Activated naive CD8-positive, alpha-beta T cell treated with anti-CD3 and anti-CD28 coated beads for 36 hours (primary cell): Measurements from ENCODE around the gene PPL. TPM values are rescaled to one million over a fixed set of nuclear protein-coding genes. Genes with fewer than 3 reads are reported as not detected.
"Not testable (repeated sequence)": the region's sequence is repeated elsewhere in the genome, so short reads cannot be mapped to it uniquely, and the experiment has no call there.

Source experiments
- DNase-seq: peaks from one replicate; pipeline ENCODE4 v3.0.0; 2021
- H3K27ac Mint-ChIP-seq: one replicate; pipeline ENCODE4 v1.8.0; 2022; ENCODE audit warnings: mild to moderate bottlenecking, moderate library complexity, mixed read lengths
- H3K27me3 Mint-ChIP-seq: one replicate; pipeline ENCODE4 v1.8.0; 2022; ENCODE audit warnings: mild to moderate bottlenecking, mixed read lengths
- H3K36me3 Mint-ChIP-seq: one replicate; pipeline ENCODE4 v1.8.0; 2021; ENCODE audit warnings: mild to moderate bottlenecking, mixed read lengths
- H3K4me1 Mint-ChIP-seq: one replicate; pipeline ENCODE4 v1.8.0; 2021; ENCODE audit warnings: mixed read lengths
- H3K4me3 Mint-ChIP-seq: one replicate; pipeline ENCODE4 v1.8.0; 2022; ENCODE audit warnings: mild to moderate bottlenecking, moderate library complexity, mixed read lengths
- H3K9me3 Mint-ChIP-seq: one replicate; pipeline ENCODE4 v1.8.0; 2022; ENCODE audit warnings: mixed read lengths
- total RNA-seq, 2 experiments: library from RNA; stranded (reverse); gene quantifications; one replicate each; pipeline ENCODE4 v1.2.3, GENCODE V29; 2021

The PPL gene
- total RNA-seq, 2 experiments from 2014 or later = not detected

- no peak overlapping the region for H3K4me3 Mint-ChIP-seq
Measured at GRCh38 chr16:4968879-4969483, 32.0 kb upstream of the PPL start.

GRCh38 chr16:4968278-4968677 is 31.3 kb upstream of the PPL start:
- H3K27ac Mint-ChIP-seq, H3K9me3 Mint-ChIP-seq, H3K4me1 Mint-ChIP-seq, H3K27me3 Mint-ChIP-seq, H3K36me3 Mint-ChIP-seq, H3K4me3 Mint-ChIP-seq, DNase-seq: not testable (repeated sequence)

More at GRCh38 chr16:4968879-4969483, 32.0 kb upstream of the PPL start:
- no peak overlapping the region for H3K27ac Mint-ChIP-seq
- H3K9me3 Mint-ChIP-seq = no peaks in the 10 kb centered on the region
- DNase-seq = no peak
- no peaks in the 10 kb centered on the region for H3K27me3 Mint-ChIP-seq
- no peaks in the 10 kb centered on the region for H3K36me3 Mint-ChIP-seq
- H3K4me1 Mint-ChIP-seq = no peaks in the 10 kb centered on the region

DNA sequence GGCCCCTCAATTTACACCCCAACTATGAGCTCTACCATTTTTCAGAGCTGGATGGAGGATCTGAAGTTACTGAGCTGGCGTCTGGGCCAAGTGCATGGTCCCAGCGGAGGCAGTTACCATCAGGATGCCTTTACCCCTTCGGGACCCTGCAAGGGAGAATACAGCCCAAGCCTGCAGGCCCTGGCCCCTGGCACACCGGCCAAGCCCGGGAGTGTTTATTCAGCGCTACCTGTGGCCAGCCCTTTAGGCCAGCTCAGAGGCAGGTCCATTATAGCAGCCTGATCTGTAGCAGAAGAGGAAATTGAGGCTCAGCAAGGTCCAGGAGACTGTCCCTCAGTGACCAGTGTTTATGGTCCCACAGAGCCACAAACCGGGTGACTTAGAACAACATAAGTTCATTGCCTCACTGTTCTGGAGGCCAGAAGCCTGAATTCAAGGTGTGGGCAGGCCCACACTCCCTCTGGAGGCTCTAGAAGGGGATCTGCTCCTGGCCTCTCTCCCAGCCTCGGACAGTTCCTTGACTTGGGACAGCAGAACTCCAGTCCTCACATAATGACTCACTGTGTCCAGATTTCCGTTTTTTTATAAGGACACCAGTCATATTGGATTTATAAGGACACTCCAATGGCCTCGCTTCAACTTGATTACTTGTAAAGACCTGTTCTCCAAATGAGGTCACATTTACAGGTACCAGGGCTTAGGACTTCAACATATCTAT is 29.9 kb upstream of the PPL start:
- H3K27me3 Mint-ChIP-seq = peaks cover 4% of the 10 kb centered on the region
- H3K4me3 Mint-ChIP-seq = no peak overlapping the region
- H3K9me3 Mint-ChIP-seq = no peaks in the 10 kb centered on the region
- no peaks in the 10 kb centered on the region for H3K36me3 Mint-ChIP-seq
- no peak overlapping the region for H3K27ac Mint-ChIP-seq
- DNase-seq = no peak
- H3K4me1 Mint-ChIP-seq = no peaks in the 10 kb centered on the region

GRCh38 chr16:4963527-4963926 is 26.6 kb upstream of the PPL start:
- H3K36me3 Mint-ChIP-seq, DNase-seq, H3K4me1 Mint-ChIP-seq, H3K27ac Mint-ChIP-seq, H3K4me3 Mint-ChIP-seq, H3K9me3 Mint-ChIP-seq: not testable (repeated sequence)
- peaks cover 33% of the 10 kb centered on the region for H3K27me3 Mint-ChIP-seq

GRCh38 chr16:4962716-4963115 is 25.8 kb upstream of the PPL start:
- Mint-ChIP-seq H3K27ac (no peak overlapping the region), H3K9me3 (no peaks in the 10 kb centered on the region), H3K36me3 (no peaks in the 10 kb centered on the region), H3K4me3 (no peak overlapping the region), H3K27me3 (peaks cover 38% of the 10 kb centered on the region), H3K4me1 (peaks cover 6% of the 10 kb centered on the region)
- DNase-seq = no peak

- Mint-ChIP-seq H3K27ac (no peak overlapping the region), H3K36me3 (no peaks in the 10 kb centered on the region), H3K4me1 (peaks cover 15% of the 10 kb centered on the region), H3K27me3 (peaks cover 54% of the 10 kb centered on the region), H3K9me3 (no peaks in the 10 kb centered on the region), H3K4me3 (no peak overlapping the region)
- no peak for DNase-seq
Measured at GRCh38 chr16:4960579-4960978, 23.6 kb upstream of the PPL start.

DNA sequence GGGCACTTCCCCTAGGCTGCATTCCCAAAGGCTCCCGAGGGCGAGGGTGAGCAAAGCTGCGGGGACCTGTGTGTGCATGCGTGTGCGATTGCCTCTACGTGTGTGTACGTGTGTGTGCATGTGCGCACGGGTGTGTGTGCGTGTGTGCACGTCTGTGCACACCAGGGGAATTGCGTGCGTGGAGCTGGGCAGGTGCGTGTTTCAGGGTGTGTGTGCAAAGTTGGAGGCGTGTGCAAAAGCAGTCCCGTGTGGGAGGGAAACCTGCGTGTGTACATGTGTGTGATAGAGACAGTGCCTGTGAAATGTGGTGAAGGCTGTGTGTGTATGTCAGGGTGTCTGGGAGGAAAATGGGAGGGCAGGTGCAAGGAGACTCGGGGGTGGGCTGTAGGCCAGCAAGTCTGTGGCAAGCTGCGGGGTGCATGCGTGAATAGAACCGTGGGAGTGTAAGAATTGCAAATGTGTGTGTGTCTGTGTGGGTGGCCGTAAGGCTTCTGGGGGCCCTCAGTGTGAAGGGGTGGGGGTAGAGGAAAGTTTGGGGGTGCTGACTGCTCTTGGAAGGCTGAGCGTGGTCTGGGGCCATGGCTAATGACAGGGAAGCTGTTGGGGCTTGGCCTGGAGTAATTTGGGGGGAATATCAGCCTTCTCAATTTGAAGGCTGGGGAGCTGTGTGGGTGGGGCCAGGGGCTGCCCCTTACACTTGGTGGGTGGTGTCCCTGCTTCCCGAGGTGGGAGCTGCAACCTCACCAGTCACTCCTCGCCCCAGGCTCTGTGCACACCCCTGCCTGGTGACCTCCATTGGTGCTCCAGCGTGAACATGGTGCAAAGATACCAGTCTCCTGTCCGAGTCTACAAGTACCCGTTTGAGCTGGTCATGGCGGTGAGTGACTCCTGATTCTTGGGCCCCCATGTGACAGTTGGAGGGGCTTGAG is 21.8 kb upstream of the PPL start:
- no peaks in the 10 kb centered on the region for H3K9me3 Mint-ChIP-seq
- peak overlapping the region; percentile 84 for H3K4me3 Mint-ChIP-seq
- peaks cover 15% of the 10 kb centered on the region for H3K4me1 Mint-ChIP-seq
- H3K36me3 Mint-ChIP-seq = no peaks in the 10 kb centered on the region
- H3K27me3 Mint-ChIP-seq = peaks cover 54% of the 10 kb centered on the region
- no peak for DNase-seq
- H3K27ac Mint-ChIP-seq = no peak overlapping the region

DNA sequence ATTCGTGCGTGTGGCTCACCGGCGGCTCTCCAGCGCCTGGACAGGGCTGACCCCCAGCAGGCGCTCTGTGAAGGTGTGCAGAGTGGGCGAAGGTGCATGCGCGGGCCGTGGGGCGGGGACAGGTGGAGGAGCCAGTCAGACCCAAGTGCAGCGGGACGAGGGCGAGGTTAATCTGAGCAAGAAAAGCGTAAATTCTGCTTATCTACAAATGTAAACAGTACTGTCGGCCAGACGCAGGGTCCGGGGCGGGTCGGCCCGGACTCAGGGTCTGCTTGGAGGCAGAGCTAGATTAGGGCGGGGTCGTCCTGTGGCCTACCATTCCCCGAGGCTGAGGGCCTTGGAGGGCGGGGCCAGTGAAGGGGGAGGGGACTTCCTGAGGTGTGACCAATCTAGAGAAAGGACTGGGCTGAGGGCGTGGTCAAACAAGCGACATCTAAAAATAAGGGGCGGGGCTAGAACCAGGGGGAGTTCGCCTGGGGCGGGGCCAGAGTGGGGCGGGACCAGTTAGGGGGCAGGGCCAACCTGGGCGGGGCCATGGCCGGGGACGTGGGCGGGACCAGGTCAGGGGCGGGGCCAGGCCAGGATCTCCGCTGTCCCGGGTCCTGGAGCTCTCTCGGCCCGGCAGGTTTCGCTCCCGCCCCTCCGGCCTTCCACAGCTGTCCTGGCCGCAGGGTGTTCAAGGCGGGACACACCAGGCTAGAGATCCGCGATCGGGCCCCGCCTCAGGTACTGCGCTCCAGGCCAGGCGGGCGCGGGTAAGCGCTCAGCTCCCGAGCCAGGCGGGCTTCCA is 21.0 kb upstream of the PPL start, which contains the start of gene SEC14L5:
SEC14L5 (plus strand) TSS at position 611 of the 790 bp plus-strand sequence. CDS start 994 bp downstream, outside the sequence.
- Mint-ChIP-seq H3K27me3 (peaks cover 57% of the 10 kb centered on the region), H3K27ac (no peak within 1 kb of the TSS), H3K9me3 (no peaks in the 10 kb centered on the region), H3K4me1 (peaks cover 15% of the 10 kb centered on the region), H3K36me3 (no peaks in the 10 kb centered on the region), H3K4me3 (peak within 1 kb of the TSS; percentile 84)
- DNase-seq = peak; percentile 88

DNA sequence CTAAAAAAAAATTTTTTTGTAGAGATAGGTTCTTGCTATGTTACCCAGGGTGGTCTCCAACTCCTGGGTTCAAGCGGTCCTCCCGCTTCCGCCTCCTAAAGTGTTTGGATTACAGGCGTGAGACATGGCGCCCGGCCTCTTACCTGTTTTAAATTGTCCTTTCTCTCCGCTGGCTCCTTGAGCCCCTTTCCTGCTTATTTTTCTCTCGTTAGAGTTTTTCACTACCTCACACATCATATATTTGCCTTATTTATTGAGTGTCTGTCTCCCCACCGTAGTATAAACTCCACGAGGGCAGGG is 20.4 kb upstream of the PPL start:
- Mint-ChIP-seq H3K4me3 (peak overlapping the region; percentile 84), H3K4me1 (peaks cover 15% of the 10 kb centered on the region), H3K36me3 (no peaks in the 10 kb centered on the region), H3K27me3 (peaks cover 57% of the 10 kb centered on the region), H3K9me3 (no peaks in the 10 kb centered on the region), H3K27ac (no peak overlapping the region)
- no peak for DNase-seq

DNA sequence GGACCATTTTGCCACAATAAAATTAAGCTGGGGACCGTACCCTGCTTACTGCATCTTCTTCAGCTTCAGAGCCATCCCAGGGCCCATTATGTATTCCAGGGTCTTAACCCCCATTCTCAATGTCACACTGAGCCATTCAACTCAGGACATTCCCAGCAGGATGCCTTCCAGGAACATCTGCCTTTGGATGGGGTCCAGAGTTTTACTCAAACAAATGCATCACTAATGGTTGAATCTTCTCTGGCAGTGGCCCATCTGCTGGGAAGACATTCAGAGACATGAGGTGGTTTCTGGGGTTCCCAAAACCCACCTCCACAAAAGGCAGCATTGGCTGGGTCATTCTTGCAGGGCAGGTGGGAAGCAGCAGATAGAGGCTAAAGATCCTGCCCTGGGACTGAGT is 17.8 kb upstream of the PPL start:
- Mint-ChIP-seq H3K27ac (no peak overlapping the region), H3K27me3 (peaks cover 33% of the 10 kb centered on the region), H3K4me1 (peaks cover 15% of the 10 kb centered on the region), H3K9me3 (no peaks in the 10 kb centered on the region), H3K4me3 (no peak overlapping the region), H3K36me3 (no peaks in the 10 kb centered on the region)
- no peak for DNase-seq

DNA sequence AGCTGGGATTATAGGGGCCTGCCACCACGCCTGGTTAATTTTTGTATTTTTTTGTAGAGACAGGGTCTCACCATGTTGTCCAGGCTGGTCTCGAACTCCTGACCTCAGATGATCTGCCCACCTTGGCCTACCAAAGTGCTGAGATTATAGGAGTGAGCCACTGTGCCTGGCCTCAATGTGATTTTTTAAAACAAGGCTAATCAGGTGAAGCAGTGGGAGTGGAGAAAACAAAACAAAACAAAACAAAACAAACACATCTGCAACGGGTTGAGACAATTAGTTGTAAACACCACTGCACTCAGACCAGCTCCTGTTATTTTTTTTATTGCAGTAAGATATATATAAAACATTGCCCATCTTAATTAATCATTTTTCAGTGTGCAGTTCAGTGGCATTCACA is 14.6 kb upstream of the PPL start:
- not testable (repeated sequence) for H3K4me1 Mint-ChIP-seq, DNase-seq, H3K27ac Mint-ChIP-seq, H3K4me3 Mint-ChIP-seq, H3K36me3 Mint-ChIP-seq, H3K9me3 Mint-ChIP-seq
- peaks cover 28% of the 10 kb centered on the region for H3K27me3 Mint-ChIP-seq

GRCh38 chr16:4949986-4950385 is 13.0 kb upstream of the PPL start:
- Mint-ChIP-seq H3K27me3 (peaks cover 24% of the 10 kb centered on the region), H3K4me1 (no peaks in the 10 kb centered on the region), H3K36me3 (no peaks in the 10 kb centered on the region), H3K4me3 (no peak overlapping the region), H3K9me3 (no peaks in the 10 kb centered on the region), H3K27ac (no peak overlapping the region)
- DNase-seq = no peak

DNA sequence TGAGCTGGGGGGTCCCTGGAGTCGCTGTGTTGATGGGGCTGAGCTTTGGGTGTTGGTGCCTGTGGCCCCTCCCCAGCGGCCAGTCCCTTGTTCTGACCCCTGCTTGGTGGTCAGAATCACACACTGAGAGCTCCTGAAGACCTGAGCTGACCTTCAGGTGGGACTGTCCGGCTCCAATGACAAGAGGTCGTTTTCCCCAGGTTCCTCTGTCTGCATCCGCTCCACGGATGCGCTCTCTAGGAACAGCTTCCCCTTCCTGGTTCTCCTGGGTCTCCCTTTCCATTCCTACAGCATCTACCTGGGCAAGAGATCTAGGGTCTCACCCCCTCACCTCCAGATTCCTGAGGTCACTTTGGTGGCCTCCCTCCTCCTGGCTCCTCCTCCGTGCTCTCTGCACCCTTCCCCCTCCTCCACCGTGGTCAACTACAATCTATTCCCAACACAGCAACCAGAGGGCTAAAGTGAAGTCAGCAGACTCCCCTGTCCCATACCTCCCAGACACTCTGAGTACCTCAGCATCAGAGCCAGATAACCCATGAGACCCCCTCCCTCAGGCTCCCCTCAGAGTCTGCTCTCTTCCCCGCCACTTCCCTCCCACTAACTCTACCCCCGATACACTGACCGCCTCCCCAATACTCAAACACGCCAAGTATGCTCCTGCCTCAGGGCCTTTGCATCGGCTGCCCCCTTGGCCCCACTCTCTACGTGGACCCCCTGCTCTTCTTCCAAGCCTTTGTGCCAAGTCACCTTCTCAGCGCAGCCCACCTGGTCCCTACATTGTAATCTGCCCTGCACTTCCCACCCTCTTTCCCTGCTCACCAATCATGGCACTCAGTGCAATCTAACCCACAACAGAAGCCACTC is 12.2 kb upstream of the PPL start:
- Mint-ChIP-seq H3K4me3 (no peak overlapping the region), H3K27ac (no peak overlapping the region), H3K36me3 (no peaks in the 10 kb centered on the region), H3K9me3 (no peaks in the 10 kb centered on the region), H3K4me1 (no peaks in the 10 kb centered on the region), H3K27me3 (peaks cover 25% of the 10 kb centered on the region)
- no peak for DNase-seq
